ENCODE data around the gene ANK3.

GRCh38 chr10:60134548-60134947, 255.1 kb downstream of the ANK3 start:
- TF ChIP-seq CTCF (IDR thresholded peaks at IDR 0.05; ENCODE audit: extremely low read depth in 1 of 2, insufficient read depth in 1 of 2, low read depth in 1 of 2, low read length in 2 of 2) (no peak), POLR2A (IDR thresholded peaks at IDR 0.05; ENCODE audit: low read depth, low read length) (no peak)
